BJ (cell line): ENCODE data around the gene ADARB1. TPM values are rescaled to one million over a fixed set of nuclear protein-coding genes. Genes with fewer than 3 reads are reported as not detected.

ENCODE experiments used
- CTCF ChIA-PET: fragments of 350-600 bp; formaldehyde crosslinking; extraction: SDS; loops from one replicate; lab custom pipeline; 2021; ENCODE audit warnings: antibody characterized with exemption, inconsistent platforms; lab: Yijun Ruan, JAX
- POLR2A ChIA-PET: fragments of 300-600 bp; sonication (Branson Sonifier 250); formaldehyde crosslinking; extraction: SDS; loops from one replicate; lab custom pipeline; 2021; ENCODE audit warnings: antibody characterized with exemption; lab: Charles Lee
- DNase-seq: peaks from one replicate; pipeline ENCODE4 v3.0.0-alpha.2; 2011; ENCODE audit warnings: low read depth
- H3K27me3 ChIP-seq: 2 replicates; pipeline ENCODE4 v1.6.0; 2011; ENCODE audit warnings: low read length; ENCODE audit not compliant: control insufficient read depth, insufficient read depth
- H3K36me3 ChIP-seq: 2 replicates; pipeline ENCODE4 v1.5.1; 2011; ENCODE audit warnings: low read length; ENCODE audit not compliant: control insufficient read depth, insufficient read depth
- H3K4me3 ChIP-seq: 2 replicates; pipeline ENCODE4 v1.5.1; 2011; ENCODE audit warnings: low read depth, mild to moderate bottlenecking, control low read depth, low read length
- polyA plus RNA-seq: library from polyadenylated mRNA; depleted of rRNA; stranded (reverse); fragments of >200 nt; gene quantifications from 2 replicates; pipeline ENCODE4 v1.2.3, GENCODE V29; 2011
- TF ChIP-seq, protein P1 (sequence below): IDR thresholded peaks from 2 replicates; pipeline ENCODE4 v1.5.1; 2011; ENCODE audit warnings: low read depth, mild to moderate bottlenecking, control low read depth, inconsistent platforms, low read length, moderate library complexity; ENCODE audit not compliant: insufficient read depth

The ADARB1 gene
- polyA plus RNA-seq, 1 experiment: 10.9 TPM

DNA sequence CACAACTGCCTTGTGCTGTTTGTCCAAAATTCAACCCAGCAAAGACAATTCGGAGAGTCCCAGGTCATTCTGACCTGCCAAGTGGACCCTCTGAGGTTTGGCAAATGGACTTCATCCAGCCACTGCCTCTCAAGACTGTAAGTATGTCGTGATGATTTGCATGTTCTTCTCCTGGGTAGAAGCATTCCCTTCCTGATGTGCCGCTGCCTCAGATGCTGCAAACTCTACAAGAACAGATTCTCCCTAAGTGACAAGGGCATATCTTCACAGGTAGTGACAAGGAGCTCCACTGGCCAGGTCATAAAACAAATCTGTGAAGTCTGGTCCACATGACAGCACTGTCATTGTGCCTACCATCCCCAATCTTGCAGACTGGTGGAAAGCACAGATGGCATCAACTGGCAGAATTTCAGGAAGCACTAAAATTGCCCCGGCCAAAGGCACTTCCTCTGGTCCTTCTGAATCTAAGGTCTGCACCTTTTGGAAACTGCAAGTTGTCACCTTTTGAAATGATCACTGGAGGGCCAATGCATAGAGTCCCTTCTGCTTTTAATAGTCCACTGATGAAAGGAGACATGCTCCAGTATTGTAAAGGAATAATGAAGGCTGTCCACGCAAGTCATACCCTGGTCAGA, 185.9 kb downstream of the ADARB1 start:
- Histone ChIP-seq H3K4me3 (no peak overlapping the region), H3K36me3 (peaks cover 10% of the 10 kb centered on the region), H3K27me3 (peaks cover 13% of the 10 kb centered on the region)
- no peak for DNase-seq
- POLR2A ChIA-PET: no interaction called here
- CTCF ChIA-PET: interaction anchor here (2.5 kb wide), 1 partner anchor 120 kb away, joined by 8 read pairs; no protein-coding TSS in a partner anchor
- TF ChIP-seq, protein P1, sequence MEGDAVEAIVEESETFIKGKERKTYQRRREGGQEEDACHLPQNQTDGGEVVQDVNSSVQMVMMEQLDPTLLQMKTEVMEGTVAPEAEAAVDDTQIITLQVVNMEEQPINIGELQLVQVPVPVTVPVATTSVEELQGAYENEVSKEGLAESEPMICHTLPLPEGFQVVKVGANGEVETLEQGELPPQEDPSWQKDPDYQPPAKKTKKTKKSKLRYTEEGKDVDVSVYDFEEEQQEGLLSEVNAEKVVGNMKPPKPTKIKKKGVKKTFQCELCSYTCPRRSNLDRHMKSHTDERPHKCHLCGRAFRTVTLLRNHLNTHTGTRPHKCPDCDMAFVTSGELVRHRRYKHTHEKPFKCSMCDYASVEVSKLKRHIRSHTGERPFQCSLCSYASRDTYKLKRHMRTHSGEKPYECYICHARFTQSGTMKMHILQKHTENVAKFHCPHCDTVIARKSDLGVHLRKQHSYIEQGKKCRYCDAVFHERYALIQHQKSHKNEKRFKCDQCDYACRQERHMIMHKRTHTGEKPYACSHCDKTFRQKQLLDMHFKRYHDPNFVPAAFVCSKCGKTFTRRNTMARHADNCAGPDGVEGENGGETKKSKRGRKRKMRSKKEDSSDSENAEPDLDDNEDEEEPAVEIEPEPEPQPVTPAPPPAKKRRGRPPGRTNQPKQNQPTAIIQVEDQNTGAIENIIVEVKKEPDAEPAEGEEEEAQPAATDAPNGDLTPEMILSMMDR: no peak

DNA sequence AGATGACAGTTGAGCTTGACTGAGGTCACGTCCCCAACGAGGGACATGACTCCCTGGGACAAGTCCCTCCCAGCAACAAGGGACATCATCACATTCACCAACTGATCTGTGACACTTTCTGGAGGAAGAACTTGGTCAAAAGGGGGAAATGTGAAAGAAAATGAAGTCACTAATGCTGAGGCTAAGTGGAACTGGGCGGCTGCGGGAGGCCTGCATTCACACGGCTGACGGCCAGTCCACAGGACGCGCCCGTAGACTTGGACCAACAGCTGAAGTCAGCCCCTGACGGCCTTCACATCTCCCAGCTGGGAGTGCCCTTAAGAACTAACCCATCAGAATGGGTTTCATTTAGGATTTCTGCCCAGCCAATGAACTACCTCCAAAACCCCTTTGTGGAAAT, 186.7 kb downstream of the ADARB1 start:
- H3K4me3 ChIP-seq: no peak overlapping the region
- TF ChIP-seq, protein P1: no peak
- CTCF ChIA-PET: interaction anchor here (2.1 kb wide), 1 partner anchor 120 kb away, joined by 6 read pairs; no protein-coding TSS in a partner anchor

GRCh38 chr21:45262041-45262581, 187.7 kb downstream of the ADARB1 start:
- Histone ChIP-seq H3K36me3 (peaks cover 27% of the 10 kb centered on the region), H3K4me3 (no peak overlapping the region), H3K27me3 (peaks cover 9% of the 10 kb centered on the region)
- POLR2A ChIA-PET: interaction anchor here (0.6 kb wide), 1 partner anchor 27 kb away, joined by 3 read pairs; no protein-coding TSS in a partner anchor
- no peak for DNase-seq
- TF ChIP-seq, protein P1: no peak
- CTCF ChIA-PET: interaction anchor here (1.0 to 2.1 kb wide), 4 partner anchors 9 to 178 kb away, joined by 3 to 14 read pairs (median 6); no protein-coding TSS in a partner anchor

More for the DNA sequence above, 186.7 kb downstream of the ADARB1 start:
- Histone ChIP-seq H3K27me3 (peaks cover 12% of the 10 kb centered on the region), H3K36me3 (peaks cover 18% of the 10 kb centered on the region)
- POLR2A ChIA-PET: no interaction called here
- no peak for DNase-seq

GRCh38 chr21:45262616-45263015, 188.2 kb downstream of the ADARB1 start:
- POLR2A ChIA-PET: no interaction called here

GRCh38 chr21:45263534-45263933, 189.2 kb downstream of the ADARB1 start:
- Histone ChIP-seq H3K36me3 (peaks cover 31% of the 10 kb centered on the region), H3K4me3 (no peak overlapping the region), H3K27me3 (peaks cover 4% of the 10 kb centered on the region; the same call in 1 of the 2 replicates)
- TF ChIP-seq, protein P1: no peak
- DNase-seq: no peak
- POLR2A ChIA-PET: no interaction called here
- CTCF ChIA-PET: interaction anchor here (1.0 to 1.7 kb wide), 2 partner anchors 8 to 124 kb away, joined by 4 to 5 read pairs; no protein-coding TSS in a partner anchor

More at GRCh38 chr21:45262616-45263015, 188.2 kb downstream of the ADARB1 start:
- Histone ChIP-seq H3K36me3 (peaks cover 31% of the 10 kb centered on the region), H3K4me3 (no peak overlapping the region), H3K27me3 (peaks cover 6% of the 10 kb centered on the region)
- CTCF ChIA-PET: interaction anchor here (1.0 to 2.1 kb wide), 4 partner anchors 9 to 177 kb away, joined by 3 to 14 read pairs (median 6); no protein-coding TSS in a partner anchor
- DNase-seq: no peak
- TF ChIP-seq, protein P1: no peak
